K562 (cell line): ENCODE measurements around the gene PI4KA. TPM values are rescaled to one million over a fixed set of nuclear protein-coding genes. Genes with fewer than 3 reads are reported as not detected.

Experiments
- ATAC-seq: fragments of 200-7000 bp; cut with Tn5 transposase; 3 replicates; pipeline ENCODE4 v1.9.1; 2020; ENCODE audit warnings: moderate library complexity
- BruUV-seq: library from RNA; stranded (reverse); fragments of 400-500 nt; replicated peaks from 2 replicates; lab custom pipeline; 2021; lab: Mats Ljungman, UMichigan
- CTCF ChIA-PET: fragments of 300-600 bp; formaldehyde crosslinking; extraction: SDS; loops from one replicate; lab custom pipeline; 2021; ENCODE audit warnings: low intra/inter-chr PET ratio; lab: Yijun Ruan, JAX
- POLR2A ChIA-PET: fragments of 300-600, 350-650 bp; sonication (Branson Sonifier 250); formaldehyde crosslinking; extraction: SDS; loops from one replicate; lab custom pipeline; 2021; ENCODE audit warnings: antibody characterized with exemption, inconsistent platforms; lab: Yijun Ruan, JAX
- DNase-seq, 4 experiments: peaks; one replicate each; pipeline versions ENCODE4 v3.0.0 to v3.0.0-alpha.2; 2011 to 2018; ENCODE audit warnings: low spot score in 3 of 4, mixed read lengths in 3 of 4; ENCODE audit errors: extremely low read depth in 1 of 4
- FAIRE-seq: peaks from 2 replicates; lab custom pipeline; 2011; peaks lifted over from hg19 to GRCh38; lab: Jason Lieb, UNC
- H2AFZ ChIP-seq: 2 replicates; pipeline ENCODE4 v1.6.0; 2011; ENCODE audit warnings: low read depth, low read length, control low read depth, inconsistent platforms
- H3K27ac ChIP-seq: fragments of 200-600 bp; 3 replicates; pipeline ENCODE4 v1.8.0; 2011; ENCODE audit warnings: low read depth, mild to moderate bottlenecking, control low read depth, inconsistent platforms, low read length, moderate library complexity, mixed read lengths; ENCODE audit errors: extremely low read depth
- H3K27me3 ChIP-seq, 2 experiments: fragments of 300-600 bp in 1 of 2; 2 replicates in 1 of 2; 3 replicates in 1 of 2; pipeline versions ENCODE4 v1.6.0 to v1.8.0; 2011; ENCODE audit warnings: inconsistent platforms in 2 of 2, low read length in 2 of 2, mild to moderate bottlenecking in 1 of 2, mixed read lengths in 1 of 2, moderate library complexity in 1 of 2; ENCODE audit not compliant: control insufficient read depth in 2 of 2, insufficient read depth in 2 of 2
- H3K36me3 ChIP-seq: fragments of 300-600 bp; 3 replicates; pipeline ENCODE4 v1.8.0; 2011; ENCODE audit warnings: mild to moderate bottlenecking, low read length, inconsistent platforms; ENCODE audit not compliant: control insufficient read depth, insufficient read depth
- H3K4me1 ChIP-seq, 2 experiments: fragments of 200-600 bp in 1 of 2; replicated peaks in 1 of 2; 2 replicates in 1 of 2; 3 replicates in 1 of 2; pipeline versions ENCODE4 v1.5.1 to v1.8.0; 2011; ENCODE audit warnings: inconsistent platforms in 2 of 2, low read length in 2 of 2, mild to moderate bottlenecking in 1 of 2, mixed read lengths in 1 of 2, moderate library complexity in 1 of 2; ENCODE audit not compliant: control insufficient read depth in 2 of 2, insufficient read depth in 2 of 2
- H3K4me2 ChIP-seq: 2 replicates; pipeline ENCODE4 v1.6.1; 2011; ENCODE audit warnings: low read length, control low read depth, inconsistent platforms, mixed read lengths; ENCODE audit not compliant: insufficient read depth
- H3K4me3 ChIP-seq: fragments of 200-600 bp; sonication (generic), shearing (Covaris generic); 2 replicates; pipeline ENCODE4 v1.5.1; 2016; ENCODE audit warnings: control low read depth, inconsistent platforms
- H3K79me2 ChIP-seq: fragments of 200-600 bp; 3 replicates; pipeline ENCODE4 v1.8.0; 2011; ENCODE audit warnings: low read length, inconsistent platforms; ENCODE audit not compliant: control insufficient read depth, insufficient read depth
- H3K9ac ChIP-seq, 2 experiments: 2 replicates each; pipeline versions ENCODE4 v1.6.0 to v1.6.1; 2011; ENCODE audit warnings: low read depth in 2 of 2, low read length in 2 of 2, control low read depth in 1 of 2, inconsistent platforms in 1 of 2, mild to moderate bottlenecking in 1 of 2, mixed read lengths in 1 of 2; ENCODE audit not compliant: insufficient read depth in 1 of 2
- H3K9me1 ChIP-seq: one replicate; pipeline ENCODE4 v1.6.0; 2011; ENCODE audit warnings: inconsistent platforms, mild to moderate bottlenecking, low read length, moderate library complexity; ENCODE audit not compliant: control insufficient read depth, insufficient read depth
- H3K9me3 ChIP-seq: replicated peaks from 2 replicates; pipeline ENCODE4 v1.5.1; 2011; ENCODE audit warnings: low read depth, low read length, inconsistent platforms; ENCODE audit not compliant: control insufficient read depth, insufficient read depth
- H4K20me1 ChIP-seq: replicated peaks from 2 replicates; pipeline ENCODE4 v1.6.1; 2011; ENCODE audit warnings: low read length, inconsistent platforms, mixed read lengths; ENCODE audit not compliant: control insufficient read depth, insufficient read depth
- E2F1 ChIP-seq: sonication (generic); formaldehyde crosslinking; IDR thresholded peaks from 2 replicates; pipeline ENCODE4 v1.8.1; 2023; ENCODE audit warnings: mild to moderate bottlenecking, missing genetic modification reagents, moderate library complexity
- NFATC3 ChIP-seq: fragments of 450-650 bp; IDR thresholded peaks from 2 replicates; pipeline ENCODE4 v1.6.1; 2017; ENCODE audit warnings: mild to moderate bottlenecking
- NR4A1 ChIP-seq, 2 experiments: fragments of 250-450 bp in 1 of 2; fragments of 450-650 bp in 1 of 2; sonication (Bioruptor Pico) in 1 of 2; IDR thresholded peaks; 2 replicates each; pipeline versions ENCODE4 v1.4.0 to v1.6.1; 2016 to 2020; ENCODE audit warnings: mild to moderate bottlenecking in 2 of 2, missing compliant biosample characterization in 1 of 2, missing genetic modification characterization in 1 of 2, moderate library complexity in 1 of 2
- PRPF4 ChIP-seq: fragments of 200-400 bp; formaldehyde crosslinking; IDR thresholded peaks from one replicate; pipeline ENCODE4 v1.6.1; 2017; ENCODE audit warnings: low read length, low read depth, mild to moderate bottlenecking; ENCODE audit not compliant: insufficient read depth, poor library complexity, severe bottlenecking
- RBM15 ChIP-seq: fragments of 200-400 bp; formaldehyde crosslinking; IDR thresholded peaks from 2 replicates; pipeline ENCODE4 v1.6.1; 2018; ENCODE audit warnings: mild to moderate bottlenecking, low read length, moderate library complexity; ENCODE audit not compliant: insufficient read depth
- RCOR1 ChIP-seq, 2 experiments: IDR thresholded peaks; 2 replicates each; pipeline ENCODE4 v1.6.1; 2012; ENCODE audit warnings: low read depth in 2 of 2, low read length in 2 of 2, borderline replicate concordance in 1 of 2, improper control_type of control experiment in 1 of 2
- SIN3B ChIP-seq: fragments of 450-650 bp; IDR thresholded peaks from 2 replicates; pipeline ENCODE4 v1.6.1; 2017; ENCODE audit warnings: low read depth, mild to moderate bottlenecking, moderate library complexity
- SMARCE1 ChIP-seq: fragments of 450-650 bp; IDR thresholded peaks from 2 replicates; pipeline ENCODE4 v1.7.1; 2016; ENCODE audit warnings: mild to moderate bottlenecking
- WHSC1 ChIP-seq: IDR thresholded peaks from one replicate; pipeline ENCODE4 v1.6.1; 2012; ENCODE audit warnings: low read length, control low read depth, inconsistent platforms
- ZBTB9 ChIP-seq: fragments of 450-650 bp; formaldehyde crosslinking; IDR thresholded peaks from 2 replicates; pipeline ENCODE4 v1.4.0; 2020; ENCODE audit warnings: mild to moderate bottlenecking, moderate library complexity
- ZFP36 ChIP-seq: fragments of 150-350 bp; IDR thresholded peaks from 2 replicates; pipeline ENCODE4 v1.6.1; 2018; ENCODE audit warnings: low read length, low read depth; ENCODE audit not compliant: partially characterized antibody
- ZNF583 ChIP-seq: fragments of 250-450 bp; sonication (Bioruptor Pico); IDR thresholded peaks from 2 replicates; pipeline ENCODE4 v1.4.0; 2020
- ZSCAN29 ChIP-seq: fragments of 450-650 bp; IDR thresholded peaks from 2 replicates; pipeline ENCODE4 v1.6.1; 2017
- WGBS: fragments of 100-300 bp; shearing (Covaris generic); methylation state at CpG from one replicate; pipeline ENCODE4 v1.1.6; 2016; ENCODE audit warnings: low coverage, mixed read lengths; ENCODE audit not compliant: insufficient coverage; ENCODE audit errors: missing lambda C conversion rate; 5-methylcytosine and 5-hydroxymethylcytosine counted together
- in situ Hi-C: fragments of 300-500 bp; cut with MboI; formaldehyde crosslinking; loops from 4 replicates; pipeline ENCODE4 v1.15.0; 2018; ENCODE audit warnings: inconsistent platforms, mixed read lengths
- intact Hi-C: fragments of 100-400 bp; cut with micrococcal nuclease; formaldehyde crosslinking; loops from 2 replicates; pipeline ENCODE4 v1.14.2; 2022
- polyA plus RNA-seq, 8 experiments: library from polyadenylated mRNA; depleted of rRNA in 4 of 8; stranded (reverse) in 5 of 8; unstranded in 3 of 8; fragments of >200 nt; fragmentation: Nextera tagmentation in 2 of 8; fragmentation: Illumina TruSeq in 1 of 8; extraction: Ambion mirVana in 2 of 8; extraction: Trizol in 1 of 8; gene quantifications; 2 replicates each; pipeline versions ENCODE4 v1.2.1 to v1.2.3, GENCODE V29; 2011 to 2014; ENCODE audit warnings: inconsistent platforms in 1 of 8, missing spikeins in 1 of 8
- total RNA-seq, 7 experiments: library from RNA; depleted of rRNA in 6 of 7; stranded (reverse); fragments of >200 nt in 6 of 7; fragmentation: Illumina TruSeq in 2 of 7; extraction: Trizol in 2 of 7; gene quantifications; 2 replicates each; pipeline versions ENCODE4 v1.2.1 to v1.2.3, GENCODE V29; 2011 to 2021; ENCODE audit warnings: low replicate concordance in 1 of 7
- TF ChIP-seq, protein P1 (sequence below), 2 experiments: fragments of 150-350 bp in 1 of 2; IDR thresholded peaks; 2 replicates each; pipeline ENCODE4 v1.6.1; 2012 to 2016; ENCODE audit warnings: low read depth in 2 of 2, low read length in 2 of 2, mild to moderate bottlenecking in 1 of 2, moderate library complexity in 1 of 2
- TF ChIP-seq, protein P2 (sequence below), 2 experiments: fragments of 450-650 bp in 1 of 2; sonication (generic) in 1 of 2; formaldehyde crosslinking; conservative IDR thresholded peaks; 2 replicates each; pipeline versions ENCODE4 v1.4.0 to v1.8.1; 2020 to 2022; ENCODE audit warnings: mild to moderate bottlenecking in 1 of 2, missing genetic modification reagents in 1 of 2

PI4KA gene
- total and polyA plus RNA-seq, 9 of the 15 experiments (the other 6 are each of a cell fraction or from before 2014, with no cell fraction given): 7.3 to 187 (median 84.7) TPM

DNA sequence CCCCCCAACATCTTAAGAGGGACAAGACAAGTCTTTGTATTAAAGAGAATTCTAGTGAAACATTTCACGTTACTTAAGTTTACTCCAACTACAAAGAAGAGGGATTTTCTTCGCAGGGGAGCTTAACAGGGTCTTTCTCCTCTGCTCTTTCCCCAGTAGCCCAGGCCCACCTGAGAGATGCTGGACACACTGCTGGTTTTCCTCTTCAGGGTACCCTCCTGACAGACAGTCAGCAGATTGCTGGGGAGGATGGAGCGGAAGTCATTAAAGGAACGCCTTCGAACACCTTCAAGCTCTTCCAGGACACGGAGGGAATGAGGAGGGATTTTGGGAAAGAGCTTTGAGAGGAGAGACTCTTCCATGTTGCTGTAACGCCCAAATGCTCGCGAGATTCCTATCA, 39.1 kb downstream of the PI4KA start:
- intact Hi-C loops: no loop called here
- TF ChIP-seq NFATC3 (no peak), RBM15 (no peak), RCOR1 (IDR thresholded peaks at IDR 0.05; ENCODE audit: borderline replicate concordance in 1 of 2, low read depth in 2 of 2, low read length in 2 of 2) (no peak), SIN3B (no peak), SMARCE1 (no peak), ZFP36 (peak; percentile 12), ZBTB9 (CRISPR knock-in tag) (no peak), NR4A1 (CRISPR knock-in tag; IDR thresholded peaks at IDR 0.05) (peak; percentile 67; the same call in 1 of the 2 replicates), NR4A1 (tag; IDR thresholded peaks at IDR 0.05) (no peak), WHSC1 (peak; percentile 90), PRPF4 (no peak), ZSCAN29 (no peak), E2F1 (CRISPR knock-in tag) (no peak), ZNF583 (CRISPR knock-in tag) (no peak)
- TF ChIP-seq, protein P1, sequence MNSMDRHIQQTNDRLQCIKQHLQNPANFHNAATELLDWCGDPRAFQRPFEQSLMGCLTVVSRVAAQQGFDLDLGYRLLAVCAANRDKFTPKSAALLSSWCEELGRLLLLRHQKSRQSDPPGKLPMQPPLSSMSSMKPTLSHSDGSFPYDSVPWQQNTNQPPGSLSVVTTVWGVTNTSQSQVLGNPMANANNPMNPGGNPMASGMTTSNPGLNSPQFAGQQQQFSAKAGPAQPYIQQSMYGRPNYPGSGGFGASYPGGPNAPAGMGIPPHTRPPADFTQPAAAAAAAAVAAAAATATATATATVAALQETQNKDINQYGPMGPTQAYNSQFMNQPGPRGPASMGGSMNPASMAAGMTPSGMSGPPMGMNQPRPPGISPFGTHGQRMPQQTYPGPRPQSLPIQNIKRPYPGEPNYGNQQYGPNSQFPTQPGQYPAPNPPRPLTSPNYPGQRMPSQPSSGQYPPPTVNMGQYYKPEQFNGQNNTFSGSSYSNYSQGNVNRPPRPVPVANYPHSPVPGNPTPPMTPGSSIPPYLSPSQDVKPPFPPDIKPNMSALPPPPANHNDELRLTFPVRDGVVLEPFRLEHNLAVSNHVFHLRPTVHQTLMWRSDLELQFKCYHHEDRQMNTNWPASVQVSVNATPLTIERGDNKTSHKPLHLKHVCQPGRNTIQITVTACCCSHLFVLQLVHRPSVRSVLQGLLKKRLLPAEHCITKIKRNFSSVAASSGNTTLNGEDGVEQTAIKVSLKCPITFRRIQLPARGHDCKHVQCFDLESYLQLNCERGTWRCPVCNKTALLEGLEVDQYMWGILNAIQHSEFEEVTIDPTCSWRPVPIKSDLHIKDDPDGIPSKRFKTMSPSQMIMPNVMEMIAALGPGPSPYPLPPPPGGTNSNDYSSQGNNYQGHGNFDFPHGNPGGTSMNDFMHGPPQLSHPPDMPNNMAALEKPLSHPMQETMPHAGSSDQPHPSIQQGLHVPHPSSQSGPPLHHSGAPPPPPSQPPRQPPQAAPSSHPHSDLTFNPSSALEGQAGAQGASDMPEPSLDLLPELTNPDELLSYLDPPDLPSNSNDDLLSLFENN (IDR thresholded peaks at IDR 0.05; ENCODE audit: low read depth in 2 of 2, low read length in 2 of 2): no peak
- TF ChIP-seq, protein P2, sequence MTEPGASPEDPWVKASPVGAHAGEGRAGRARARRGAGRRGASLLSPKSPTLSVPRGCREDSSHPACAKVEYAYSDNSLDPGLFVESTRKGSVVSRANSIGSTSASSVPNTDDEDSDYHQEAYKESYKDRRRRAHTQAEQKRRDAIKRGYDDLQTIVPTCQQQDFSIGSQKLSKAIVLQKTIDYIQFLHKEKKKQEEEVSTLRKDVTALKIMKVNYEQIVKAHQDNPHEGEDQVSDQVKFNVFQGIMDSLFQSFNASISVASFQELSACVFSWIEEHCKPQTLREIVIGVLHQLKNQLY (CRISPR knock-in tag; conservative IDR thresholded peaks at IDR 0.05): 0 out of 4 replicates have a peak, but pooled peaks of 1 of the 2 experiments have one; percentile 5

More for the DNA sequence above, 39.1 kb downstream of the PI4KA start:
- Histone ChIP-seq H3K4me2 (no peak overlapping the region), H3K36me3 (peaks cover 73% of the 10 kb centered on the region), H3K9me1 (no peaks in the 10 kb centered on the region), H3K4me1 (no peaks in the 10 kb centered on the region), H3K4me3 (no peak overlapping the region), H3K27ac (no peak overlapping the region), H4K20me1 (peaks cover 5% of the 10 kb centered on the region; the same call in 1 of the 2 replicates), H3K9me3 (no peaks in the 10 kb centered on the region), H3K27me3 (no peaks in the 10 kb centered on the region), H3K9ac (peak overlapping the region in 1 of 2 experiments; percentile 3; a peak in 1 of 4 replicates), H2AFZ (no peak overlapping the region), H3K79me2 (no peaks in the 10 kb centered on the region)
- POLR2A ChIA-PET: interaction anchor here (1.9 to 13.8 kb wide), 5 partner anchors 8 to 49 kb away, joined by 6 to 172 read pairs (median 15); no protein-coding TSS in a partner anchor
- BruUV-seq: no TSS peak
- CTCF ChIA-PET: no interaction called here
- in situ Hi-C loops: no loop called here
- no peak for FAIRE-seq
- DNase-seq: no peak
- no peak for ATAC-seq
- 91% methylated on average over 9 of the region's 9 CpGs for WGBS
